Measurements from ENCODE around the gene ST6GALNAC3.

ST6GALNAC3 gene

GRCh38 chr1:76471536-76471935 lies 397.0 kb downstream of the ST6GALNAC3 start:
- no peak for DNase-seq

- DNase-seq, result no peak
Measured at GRCh38 chr1:76473591-76473990, 399.0 kb downstream of the ST6GALNAC3 start.

GRCh38 chr1:76474922-76475321 lies 400.4 kb downstream of the ST6GALNAC3 start:
- no peak for DNase-seq

- DNase-seq, result no peak
Measured at GRCh38 chr1:76477156-76477555, 402.6 kb downstream of the ST6GALNAC3 start.

- DNase-seq, result no peak
Measured at GRCh38 chr1:76480827-76481226, 406.3 kb downstream of the ST6GALNAC3 start.

- no peak for DNase-seq
Measured at GRCh38 chr1:76481672-76482071, 407.1 kb downstream of the ST6GALNAC3 start.

- no peak for DNase-seq
Measured at GRCh38 chr1:76482272-76482671, 407.7 kb downstream of the ST6GALNAC3 start.

- DNase-seq, result no peak
Measured at GRCh38 chr1:76491737-76492136, 417.2 kb downstream of the ST6GALNAC3 start.

- DNase-seq, result no peak
Measured at GRCh38 chr1:76492752-76493430, 418.3 kb downstream of the ST6GALNAC3 start.

GRCh38 chr1:76494807-76495206 lies 420.3 kb downstream of the ST6GALNAC3 start:
- DNase-seq, result no peak

- DNase-seq, result no peak
Measured at GRCh38 chr1:76496871-76497270, 422.3 kb downstream of the ST6GALNAC3 start.

- no peak for DNase-seq
Measured at GRCh38 chr1:76500116-76500515, 425.6 kb downstream of the ST6GALNAC3 start.

- DNase-seq, result no peak
Measured at GRCh38 chr1:76501136-76501535, 426.6 kb downstream of the ST6GALNAC3 start.

GRCh38 chr1:76501586-76502219 lies 427.2 kb downstream of the ST6GALNAC3 start:
- no peak for DNase-seq

- DNase-seq, result no peak
Measured at GRCh38 chr1:76503100-76503499, 428.6 kb downstream of the ST6GALNAC3 start.

GRCh38 chr1:76503736-76504135 lies 429.2 kb downstream of the ST6GALNAC3 start:
- no peak for DNase-seq

GRCh38 chr1:76507376-76507775 lies 432.8 kb downstream of the ST6GALNAC3 start:
- no peak for DNase-seq

GRCh38 chr1:76508871-76509270 lies 434.3 kb downstream of the ST6GALNAC3 start:
- no peak for DNase-seq

GRCh38 chr1:76510672-76511557 lies 436.4 kb downstream of the ST6GALNAC3 start:
- DNase-seq, result no peak

- DNase-seq, result no peak
Measured at GRCh38 chr1:76511558-76512179, 437.1 kb downstream of the ST6GALNAC3 start.

GRCh38 chr1:76530953-76531352 lies 456.4 kb downstream of the ST6GALNAC3 start:
- no peak for DNase-seq

- DNase-seq, result no peak
Measured at GRCh38 chr1:76541618-76542017, 467.1 kb downstream of the ST6GALNAC3 start.

GRCh38 chr1:76542359-76542758 lies 467.8 kb downstream of the ST6GALNAC3 start:
- no peak for DNase-seq

Data from activated CD8-positive, alpha-beta memory T cell treated with anti-CD3 and anti-CD28 coated beads for 24 hours (primary cell).